Type B pancreatic cell (in vitro differentiated cells): ENCODE measurements around the gene CENPO. TPM values are rescaled to one million over a fixed set of nuclear protein-coding genes. Genes with fewer than 3 reads are reported as not detected.

Source experiments
- DNase-seq: peaks from one replicate; pipeline ENCODE4 v3.0.0; 2021; ENCODE audit warnings: mixed read lengths; ENCODE audit not compliant: unreplicated experiment; ENCODE audit errors: extremely low spot score
- H3K27ac Mint-ChIP-seq: 2 replicates; pipeline ENCODE4 v1.8.0; 2021; ENCODE audit warnings: mild to moderate bottlenecking, mixed read lengths
- H3K27me3 Mint-ChIP-seq: 2 replicates; pipeline ENCODE4 v1.8.0; 2021; ENCODE audit warnings: mixed read lengths
- H3K36me3 Mint-ChIP-seq: 2 replicates; pipeline ENCODE4 v1.8.0; 2021; ENCODE audit warnings: mixed read lengths
- H3K4me1 Mint-ChIP-seq: one replicate; pipeline ENCODE4 v1.8.0; 2021; ENCODE audit warnings: mixed read lengths; ENCODE audit not compliant: unreplicated experiment
- H3K4me3 Mint-ChIP-seq: 2 replicates; pipeline ENCODE4 v1.8.0; 2021; ENCODE audit warnings: mild to moderate bottlenecking, mixed read lengths
- H3K9me3 Mint-ChIP-seq: 2 replicates; pipeline ENCODE4 v1.8.0; 2021; ENCODE audit warnings: mixed read lengths
- CTCF ChIP-seq: fragments of 200-600 bp; sonication (generic); conservative IDR thresholded peaks from 2 replicates; pipeline ENCODE4 v1.5.0; 2021; ENCODE audit warnings: antibody characterized with exemption, mild to moderate bottlenecking
- total RNA-seq: library from RNA; stranded (reverse); gene quantifications from 2 replicates; pipeline ENCODE4 v1.2.1, GENCODE V29; 2021; ENCODE audit warnings: low replicate concordance

The CENPO gene
- total RNA-seq, 1 donor from 2014 or later = 39.7 TPM

DNA sequence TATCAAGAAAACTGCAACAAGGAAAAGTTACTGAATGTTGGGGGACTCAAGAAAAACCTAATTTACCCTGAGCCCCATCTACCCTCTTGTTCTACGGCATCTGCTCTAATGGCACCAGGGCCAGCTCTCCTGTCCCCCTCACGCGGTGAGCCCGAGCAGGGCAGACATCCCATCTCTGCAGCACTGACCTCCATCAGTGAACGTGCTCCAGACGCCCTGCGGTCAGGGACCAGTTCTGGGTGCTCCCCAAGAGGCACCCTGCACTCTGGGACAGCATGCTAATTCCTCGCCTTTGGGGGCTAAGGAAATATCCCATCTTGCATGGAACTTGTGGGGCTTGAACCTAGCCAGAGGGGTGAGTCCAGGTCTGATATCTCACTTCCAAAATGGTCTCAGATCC, 43.0 kb downstream of the CENPO start:
- Mint-ChIP-seq H3K27me3 (no peaks in the 10 kb centered on the region), H3K4me1 (peaks cover 14% of the 10 kb centered on the region), H3K4me3 (no peak overlapping the region), H3K27ac (no peak overlapping the region), H3K9me3 (no peaks in the 10 kb centered on the region), H3K36me3 (peaks cover 15% of the 10 kb centered on the region)
- no peak for TF ChIP-seq CTCF
- no peak for DNase-seq

- H3K36me3 Mint-ChIP-seq = peaks cover 15% of the 10 kb centered on the region
- H3K4me1 Mint-ChIP-seq = peaks cover 14% of the 10 kb centered on the region
- TF ChIP-seq CTCF = no peak
- H3K4me3 Mint-ChIP-seq = no peak overlapping the region
- no peak for DNase-seq
- H3K9me3 Mint-ChIP-seq = no peaks in the 10 kb centered on the region
- no peak overlapping the region for H3K27ac Mint-ChIP-seq
- H3K27me3 Mint-ChIP-seq = no peaks in the 10 kb centered on the region
These were observed 43.5 kb downstream of the CENPO start for GRCh38 chr2:24836706-24837105.

GRCh38 chr2:24837996-24838513, 44.8 kb downstream of the CENPO start:
- no peak overlapping the region for H3K4me3 Mint-ChIP-seq
- H3K4me1 Mint-ChIP-seq = peaks cover 6% of the 10 kb centered on the region
- TF ChIP-seq CTCF = no peak
- no peaks in the 10 kb centered on the region for H3K27me3 Mint-ChIP-seq
- no peak overlapping the region for H3K27ac Mint-ChIP-seq
- H3K36me3 Mint-ChIP-seq = peaks cover 11% of the 10 kb centered on the region
- DNase-seq = no peak
- H3K9me3 Mint-ChIP-seq = no peaks in the 10 kb centered on the region

- Mint-ChIP-seq H3K27ac (no peak overlapping the region), H3K4me3 (no peak overlapping the region), H3K36me3 (peaks cover 11% of the 10 kb centered on the region), H3K9me3 (no peaks in the 10 kb centered on the region), H3K4me1 (peaks cover 4% of the 10 kb centered on the region), H3K27me3 (no peaks in the 10 kb centered on the region)
- DNase-seq = no peak
- TF ChIP-seq CTCF = no peak
These were observed 45.3 kb downstream of the CENPO start for GRCh38 chr2:24838541-24838940.

- peaks cover 4% of the 10 kb centered on the region for H3K4me1 Mint-ChIP-seq
- H3K4me3 Mint-ChIP-seq = no peak overlapping the region
- DNase-seq = no peak
- TF ChIP-seq CTCF = no peak
- peaks cover 11% of the 10 kb centered on the region for H3K36me3 Mint-ChIP-seq
- H3K27ac Mint-ChIP-seq = no peak overlapping the region
- H3K27me3 Mint-ChIP-seq = no peaks in the 10 kb centered on the region
- H3K9me3 Mint-ChIP-seq = no peaks in the 10 kb centered on the region
These were observed 46.5 kb downstream of the CENPO start for GRCh38 chr2:24839729-24840128.
